RCC 7860 (cell line): ENCODE results near the gene CYP2B6.
"Not testable (repeated sequence)": the region's sequence is repeated elsewhere in the genome, so short reads cannot be mapped to it uniquely, and the experiment has no call there.

Experiments used
- DNase-seq: peaks from one replicate; pipeline ENCODE4 v3.0.0-alpha.2; 2015; ENCODE audit warnings: low spot score
- FAIRE-seq: peaks from 2 replicates; lab custom pipeline; 2012; peaks lifted over from hg19 to GRCh38; lab: Jason Lieb, UNC

CYP2B6 gene

DNA sequence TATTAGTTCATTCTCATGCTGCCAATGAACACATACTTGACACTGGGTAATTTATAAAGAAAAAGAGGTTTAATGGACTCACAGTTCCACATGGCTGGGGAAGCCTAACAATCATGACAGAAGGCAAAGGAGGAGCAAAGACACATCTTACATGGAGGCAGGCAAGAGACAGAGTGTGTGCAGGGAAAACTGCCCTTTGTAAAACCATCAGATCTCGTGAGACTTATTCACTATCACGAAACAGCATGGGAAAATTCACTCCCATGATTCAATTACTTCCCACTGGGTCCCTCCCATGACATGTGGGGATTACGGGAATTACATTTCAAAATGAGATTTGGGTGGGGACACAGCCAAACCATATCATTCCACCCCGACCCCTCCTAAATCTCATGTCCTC lies 11.3 kb upstream of the CYP2B6 start:
- not testable (repeated sequence) for FAIRE-seq

DNA sequence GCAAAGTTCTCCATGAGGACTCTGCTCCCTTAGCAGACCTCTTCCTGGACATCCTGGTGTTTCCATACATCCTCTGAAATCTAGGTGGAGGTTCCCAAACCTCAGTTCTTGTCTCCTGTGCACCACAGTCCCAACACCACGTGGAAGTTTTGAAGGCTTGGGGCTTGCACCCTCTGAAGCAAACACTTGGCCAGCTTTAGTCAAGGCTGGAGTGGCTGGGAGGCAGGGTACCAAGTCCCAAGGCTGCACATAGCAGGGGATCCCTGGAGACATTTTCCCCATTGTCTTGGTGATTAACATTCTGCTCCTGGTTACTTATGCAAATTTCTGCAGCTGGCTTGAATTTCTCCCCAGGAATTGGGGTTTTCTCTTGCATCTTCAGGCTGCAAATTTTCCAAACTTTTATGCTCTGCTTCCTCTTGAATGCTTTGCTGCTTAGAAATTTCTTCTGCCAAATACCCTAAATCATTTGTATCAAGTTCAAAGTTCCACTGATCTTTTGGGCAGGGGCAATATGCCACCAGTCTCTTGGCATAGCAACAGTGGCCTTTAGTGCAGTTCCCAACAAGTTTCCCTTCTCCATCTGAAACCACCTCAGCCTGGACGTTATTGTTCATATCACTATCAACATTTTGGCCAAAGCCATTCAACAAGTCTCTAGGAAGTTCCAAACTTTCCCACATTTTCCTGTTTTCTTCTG lies 10.2 kb upstream of the CYP2B6 start:
- not testable (repeated sequence) for FAIRE-seq, DNase-seq

More for the DNA sequence above, 11.3 kb upstream of the CYP2B6 start:
- DNase-seq = not testable (repeated sequence)

DNA sequence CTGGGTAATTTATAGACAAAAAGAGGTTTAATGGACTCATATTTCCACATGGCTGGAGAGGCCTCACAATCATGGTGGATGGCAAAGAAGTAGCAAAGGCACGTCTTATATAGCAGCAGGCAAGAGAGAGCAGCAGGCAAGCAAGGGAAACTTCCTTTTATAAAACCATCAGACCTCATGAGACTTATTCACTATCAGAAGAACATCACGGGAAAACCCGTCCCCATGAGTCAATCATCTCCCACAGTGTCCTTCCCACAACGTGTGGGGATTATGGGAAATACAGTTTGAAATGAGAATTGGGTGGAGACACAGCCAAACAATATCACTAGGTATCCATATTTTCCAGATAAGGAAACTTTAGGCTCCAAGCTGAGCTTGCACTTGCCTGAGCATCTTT lies 9.5 kb upstream of the CYP2B6 start:
- no peak for DNase-seq
- no peak for FAIRE-seq

GRCh38 chr19:40982594-40983101 lies 8.4 kb upstream of the CYP2B6 start:
- no peak for DNase-seq
- FAIRE-seq = no peak

DNA sequence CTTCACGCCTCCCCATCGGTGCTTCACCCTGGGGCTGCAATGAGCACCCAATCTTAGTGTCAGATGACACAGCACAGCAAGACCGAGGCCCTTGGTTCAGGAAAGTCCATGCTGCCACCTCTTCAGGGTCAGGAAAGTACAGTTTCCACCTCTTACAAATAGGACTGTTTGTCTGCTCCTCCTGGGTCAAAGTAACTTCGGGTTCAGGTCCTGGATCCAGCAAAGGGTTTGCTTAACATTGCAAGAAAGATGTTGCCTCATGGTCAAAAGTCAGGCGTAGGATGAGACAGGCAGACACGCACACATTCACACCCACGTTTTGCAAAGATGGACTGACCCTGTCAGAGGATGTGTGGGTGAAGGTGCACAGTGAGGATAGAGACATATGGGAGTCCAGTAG lies 1.6 kb upstream of the CYP2B6 start:
- FAIRE-seq = no peak
- DNase-seq = no peak

GRCh38 chr19:40995355-40995754 lies 4.3 kb downstream of the CYP2B6 start:
- no peak for FAIRE-seq
- no peak for DNase-seq

DNA sequence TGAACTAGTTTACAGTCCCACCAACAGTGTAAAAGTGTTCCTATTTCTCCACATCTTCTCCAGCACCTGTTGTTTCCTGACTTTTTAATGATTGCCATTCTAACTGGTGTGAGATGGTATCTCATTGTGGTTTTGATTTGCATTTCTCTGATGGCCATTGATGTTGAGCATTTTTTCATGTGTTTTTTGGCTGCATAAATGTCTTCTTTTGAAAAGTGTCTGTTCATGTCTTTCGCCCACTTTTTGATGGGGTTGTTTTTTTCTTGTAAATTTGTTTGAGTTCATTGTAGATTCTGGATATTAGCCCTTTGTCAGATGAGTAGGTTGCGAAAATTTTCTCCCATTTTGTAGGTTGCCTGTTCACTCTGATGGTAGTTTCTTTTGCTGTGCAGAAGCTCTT lies 7.9 kb downstream of the CYP2B6 start:
- not testable (repeated sequence) for FAIRE-seq, DNase-seq

DNA sequence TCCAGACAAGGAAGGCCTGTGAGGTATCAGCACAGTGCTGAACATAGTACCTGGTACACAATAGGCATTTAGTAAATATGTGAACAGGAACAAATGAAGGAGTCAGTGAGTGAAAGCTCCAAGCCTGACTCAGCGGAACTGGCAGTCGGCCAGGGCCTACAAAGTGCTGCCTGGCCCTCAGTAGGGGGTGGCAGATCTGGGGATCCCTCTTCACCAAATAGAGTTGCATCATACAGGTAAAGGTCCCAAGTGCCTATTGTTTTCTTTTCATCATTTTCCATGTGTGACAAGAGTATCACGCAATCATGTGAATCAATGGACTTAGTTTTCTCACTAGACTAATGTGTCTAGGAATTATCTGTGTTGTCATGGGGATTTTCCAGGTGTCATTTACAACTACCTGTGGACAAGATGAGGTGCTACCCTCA lies 9.2 kb downstream of the CYP2B6 start:
- FAIRE-seq = no peak
- no peak for DNase-seq

- FAIRE-seq = no peak
Measured at GRCh38 chr19:41001243-41001971, 10.3 kb downstream of the CYP2B6 start.

DNA sequence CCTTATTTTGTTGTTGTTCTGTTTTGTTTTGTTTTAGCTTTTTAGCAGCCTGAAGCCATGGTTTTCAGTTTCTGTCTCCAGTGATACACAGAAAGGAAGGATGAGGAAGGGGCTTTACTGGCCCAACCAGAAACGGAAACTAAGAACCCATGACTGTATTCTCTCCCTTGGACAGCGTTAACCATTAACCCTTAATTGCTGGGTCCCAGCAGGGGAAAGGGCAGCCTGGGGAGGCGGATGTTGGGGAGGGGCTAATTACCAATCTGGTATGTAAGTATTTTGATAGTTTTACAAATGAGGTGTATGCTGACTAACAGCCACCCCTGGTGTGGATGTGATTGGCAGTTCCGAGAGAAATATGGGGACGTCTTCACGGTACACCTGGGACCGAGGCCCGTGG lies 12.6 kb downstream of the CYP2B6 start:
- not testable (repeated sequence) for FAIRE-seq, DNase-seq

More at GRCh38 chr19:41001243-41001971, 10.3 kb downstream of the CYP2B6 start:
- no peak for DNase-seq

DNA sequence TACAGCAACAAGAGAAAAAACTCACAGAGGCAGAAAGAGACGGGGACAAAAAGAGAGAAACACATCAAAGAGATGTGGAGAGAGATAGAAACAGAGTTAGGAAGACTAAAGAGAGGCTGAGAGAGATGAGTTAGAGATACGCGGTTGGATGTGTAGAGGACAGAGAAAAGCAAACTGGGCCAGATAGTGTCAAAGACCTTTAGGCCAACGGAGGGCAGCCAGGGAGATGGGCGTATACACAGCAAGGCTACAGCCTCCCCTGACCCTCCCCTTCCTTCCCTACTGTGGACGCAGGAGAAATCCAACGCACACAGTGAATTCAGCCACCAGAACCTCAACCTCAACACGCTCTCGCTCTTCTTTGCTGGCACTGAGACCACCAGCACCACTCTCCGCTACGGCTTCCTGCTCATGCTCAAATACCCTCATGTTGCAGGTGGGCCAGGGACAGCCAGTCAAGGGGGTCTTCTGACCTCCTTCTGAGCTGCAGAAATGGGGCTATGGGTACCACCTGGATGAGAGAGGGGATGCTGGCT lies 18.7 kb downstream of the CYP2B6 start:
- DNase-seq = no peak

GRCh38 chr19:41013359-41013758 lies 22.3 kb downstream of the CYP2B6 start:
- FAIRE-seq = no peak
- DNase-seq = no peak

More for the DNA sequence above, 18.7 kb downstream of the CYP2B6 start:
- no peak for FAIRE-seq

- FAIRE-seq (no peak), DNase-seq (no peak)
Measured at GRCh38 chr19:41014643-41015042, 23.6 kb downstream of the CYP2B6 start.

GRCh38 chr19:41016488-41017071 lies 25.5 kb downstream of the CYP2B6 start:
- no peak for FAIRE-seq
- DNase-seq = no peak

DNA sequence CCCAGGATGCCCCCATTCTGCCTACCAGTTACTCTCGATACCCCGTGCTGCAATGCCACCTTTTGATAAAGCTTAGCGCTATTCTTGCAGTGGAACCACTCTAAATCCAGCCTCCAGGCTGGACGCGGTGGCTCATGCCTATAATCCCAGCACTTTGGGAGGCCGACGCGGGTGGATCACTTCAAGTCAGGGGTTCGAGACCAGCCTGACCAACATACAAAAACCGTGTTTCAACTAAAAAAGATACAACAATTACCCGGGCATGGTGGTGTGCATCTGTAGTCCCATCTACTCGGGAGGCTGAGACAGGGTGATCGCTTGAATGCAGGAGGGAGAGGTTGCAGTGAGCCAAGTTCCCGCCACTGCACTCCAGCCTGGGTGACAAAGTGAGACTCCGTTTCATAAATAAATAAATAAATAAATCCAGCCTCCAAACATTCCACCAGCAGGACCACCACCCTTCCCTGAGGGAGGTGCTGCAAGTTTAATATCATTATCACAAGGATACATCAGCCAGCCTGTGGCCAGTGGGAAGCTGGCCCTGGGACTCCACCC lies 27.7 kb downstream of the CYP2B6 start:
- FAIRE-seq (no peak), DNase-seq (no peak)

DNA sequence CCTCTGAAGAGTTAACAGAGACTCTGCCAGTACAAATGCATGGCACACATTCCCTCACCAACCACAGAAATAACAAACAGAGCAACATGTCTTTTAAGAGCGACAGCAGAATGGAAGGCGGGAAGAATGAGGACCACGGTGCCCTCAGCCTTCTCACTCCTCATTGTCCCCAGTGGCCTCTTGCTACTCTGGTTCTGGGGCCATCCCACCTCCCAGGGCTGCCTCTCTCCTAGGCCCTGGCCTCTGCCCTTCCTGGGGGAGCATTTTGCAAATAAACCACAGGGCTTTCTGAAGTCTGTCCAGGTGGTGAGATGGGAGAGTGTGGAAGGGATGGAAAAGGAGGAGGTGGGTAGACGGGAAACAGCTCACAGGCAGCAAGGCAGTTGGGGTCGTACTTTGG lies 28.3 kb downstream of the CYP2B6 start:
- FAIRE-seq (no peak), DNase-seq (no peak)

GRCh38 chr19:41023193-41023592 lies 32.1 kb downstream of the CYP2B6 start:
- no peak for FAIRE-seq
- DNase-seq = no peak

- no peak for FAIRE-seq
Measured at GRCh38 chr19:41025411-41025810, 34.3 kb downstream of the CYP2B6 start.

DNA sequence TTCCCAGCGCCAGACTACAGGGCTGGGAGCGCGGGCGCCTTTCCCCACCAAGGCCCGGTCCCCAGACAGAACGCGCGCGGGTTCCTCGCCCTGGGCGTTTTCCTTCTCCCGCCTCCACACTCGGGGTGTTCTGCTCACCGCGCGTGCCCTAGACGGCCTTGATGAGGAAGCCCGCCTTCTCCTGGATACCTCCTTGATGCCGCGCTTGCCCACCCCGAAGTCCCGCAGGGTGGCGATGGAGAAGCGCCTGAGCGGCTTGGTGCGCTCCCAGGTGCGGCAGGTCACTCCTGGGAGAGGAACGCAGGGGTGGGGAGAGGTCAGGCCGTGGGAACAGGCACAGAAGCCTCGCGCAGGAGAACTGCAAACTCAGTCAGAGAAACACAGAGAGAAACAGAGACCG lies 34.8 kb downstream of the CYP2B6 start:
- no peak for DNase-seq
- FAIRE-seq = no peak

More at GRCh38 chr19:41025411-41025810, 34.3 kb downstream of the CYP2B6 start:
- DNase-seq = no peak

DNA sequence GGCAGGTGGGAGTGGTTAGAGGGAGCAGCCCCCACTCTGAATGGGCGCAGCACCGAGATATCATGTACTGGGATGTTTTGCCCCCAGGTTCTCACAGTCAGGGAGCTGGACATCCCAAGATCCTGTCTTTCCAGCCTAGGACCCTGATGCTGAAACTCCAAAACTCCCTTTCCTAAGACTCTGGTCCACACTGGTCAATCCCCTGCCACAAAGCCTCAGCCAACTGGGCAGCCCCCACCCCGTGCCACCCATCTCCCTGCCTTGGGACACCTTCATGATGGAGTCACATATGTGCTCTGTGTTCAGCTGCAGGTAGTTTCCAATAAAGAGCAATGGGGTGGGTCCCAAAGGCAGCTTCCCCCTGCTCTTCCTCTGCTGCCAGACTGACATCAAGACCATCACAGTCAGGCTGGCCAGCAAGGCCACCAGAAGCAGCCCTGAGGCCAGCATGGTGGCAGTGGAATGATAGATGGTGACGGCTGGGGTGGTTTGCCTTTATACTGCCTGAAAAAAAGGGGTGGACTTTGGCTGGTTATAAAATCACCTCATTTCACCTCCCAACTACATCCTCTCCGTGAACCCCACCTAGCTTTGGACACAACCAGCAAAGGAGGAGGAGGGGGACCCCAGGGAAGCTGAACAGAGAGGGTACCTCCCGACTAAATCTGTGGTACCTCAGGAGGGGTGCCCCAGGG lies 36.3 kb downstream of the CYP2B6 start:
- FAIRE-seq = no peak
- no peak for DNase-seq
